Astrocyte (in vitro differentiated cells and primary cell): Measurements from ENCODE around the gene GK.

ENCODE experiments used
- EZH2 ChIP-seq: IDR thresholded peaks from 2 replicates; pipeline ENCODE4 v1.6.1; 2012; ENCODE audit warnings: mild to moderate bottlenecking, low read length, inconsistent platforms; ENCODE audit not compliant: insufficient read depth
- TF ChIP-seq, protein P1 (sequence below): IDR thresholded peaks from 2 replicates; pipeline ENCODE4 v1.5.1; 2011; ENCODE audit warnings: low read depth, mild to moderate bottlenecking, inconsistent platforms, low read length, moderate library complexity; ENCODE audit not compliant: insufficient read depth

DNA sequence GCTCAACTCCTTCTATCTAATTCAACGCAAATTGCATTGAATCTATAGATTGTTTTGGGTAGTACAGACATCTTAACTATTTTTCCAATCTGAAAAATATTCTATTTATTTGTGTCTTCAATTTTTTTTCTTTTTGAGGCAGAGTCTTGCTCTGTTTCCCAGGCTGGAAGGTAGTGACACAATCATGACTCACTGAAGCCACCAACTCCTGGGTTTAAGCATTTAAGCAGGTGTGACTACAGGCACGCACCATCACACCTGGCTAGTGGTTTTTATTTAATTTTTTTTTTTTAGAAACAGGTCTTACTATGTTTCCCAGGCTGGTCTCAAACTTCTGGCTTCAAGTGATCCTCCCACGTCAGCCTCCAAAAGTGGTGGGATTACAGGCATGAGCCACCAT, 98.3 kb downstream of the GK start:
- TF ChIP-seq, protein P1, sequence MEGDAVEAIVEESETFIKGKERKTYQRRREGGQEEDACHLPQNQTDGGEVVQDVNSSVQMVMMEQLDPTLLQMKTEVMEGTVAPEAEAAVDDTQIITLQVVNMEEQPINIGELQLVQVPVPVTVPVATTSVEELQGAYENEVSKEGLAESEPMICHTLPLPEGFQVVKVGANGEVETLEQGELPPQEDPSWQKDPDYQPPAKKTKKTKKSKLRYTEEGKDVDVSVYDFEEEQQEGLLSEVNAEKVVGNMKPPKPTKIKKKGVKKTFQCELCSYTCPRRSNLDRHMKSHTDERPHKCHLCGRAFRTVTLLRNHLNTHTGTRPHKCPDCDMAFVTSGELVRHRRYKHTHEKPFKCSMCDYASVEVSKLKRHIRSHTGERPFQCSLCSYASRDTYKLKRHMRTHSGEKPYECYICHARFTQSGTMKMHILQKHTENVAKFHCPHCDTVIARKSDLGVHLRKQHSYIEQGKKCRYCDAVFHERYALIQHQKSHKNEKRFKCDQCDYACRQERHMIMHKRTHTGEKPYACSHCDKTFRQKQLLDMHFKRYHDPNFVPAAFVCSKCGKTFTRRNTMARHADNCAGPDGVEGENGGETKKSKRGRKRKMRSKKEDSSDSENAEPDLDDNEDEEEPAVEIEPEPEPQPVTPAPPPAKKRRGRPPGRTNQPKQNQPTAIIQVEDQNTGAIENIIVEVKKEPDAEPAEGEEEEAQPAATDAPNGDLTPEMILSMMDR = no peak
- TF ChIP-seq EZH2 = no peak
